HCT116 (cell line): ENCODE measurements around the gene KIF25. TPM values are rescaled to one million over a fixed set of nuclear protein-coding genes. Genes with fewer than 3 reads are reported as not detected.

Experiments
- ATAC-seq: fragments of 200-7000 bp; cut with Tn5 transposase; 2 replicates; pipeline ENCODE4 v1.9.1; 2020; ENCODE audit warnings: mild to moderate bottlenecking, moderate library complexity
- BruUV-seq: library from RNA; stranded (reverse); fragments of 400-500 nt; replicated peaks from 2 replicates; lab custom pipeline; 2021; lab: Mats Ljungman, UMichigan
- CTCF ChIA-PET: fragments of 300-600 bp; sonication (Branson Sonifier 250); formaldehyde crosslinking; loops from one replicate; lab custom pipeline; 2021; ENCODE audit warnings: antibody characterized with exemption; lab: Charles Lee
- POLR2A ChIA-PET: fragments of 300-600, 350-600 bp; sonication (Branson Sonifier 250); formaldehyde crosslinking; loops from one replicate; lab custom pipeline; 2021; ENCODE audit warnings: antibody characterized with exemption; lab: Charles Lee
- RAD21 ChIA-PET, 2 experiments: fragments of 300-600 bp; sonication (Branson Sonifier 250); formaldehyde crosslinking; loops; one replicate each; lab custom pipeline; 2023; ENCODE audit warnings: low total read pairs in 2 of 2; ENCODE audit not compliant: uncharacterized antibody in 2 of 2, unreplicated experiment in 2 of 2, low non-redundant PET in 1 of 2; lab: Charles Lee
- DNase-seq: peaks from one replicate; pipeline ENCODE4 v3.0.0-alpha.2; 2010; ENCODE audit warnings: low read depth, low spot score
- H2AFZ ChIP-seq: fragments of 200-600 bp; shearing (Covaris generic), sonication (generic); 2 replicates; pipeline ENCODE4 v1.6.1; 2017; ENCODE audit warnings: low read depth, mixed run types, mixed read lengths, antibody characterized with exemption, low read length; ENCODE audit not compliant: poor library complexity, severe bottlenecking
- H3K27ac ChIP-seq: 2 replicates; pipeline ENCODE4 v1.5.1; 2012; ENCODE audit warnings: low read depth, low read length
- H3K27me3 ChIP-seq: fragments of 200-600 bp; sonication (generic); 2 replicates; pipeline ENCODE4 v1.6.1; 2016; ENCODE audit warnings: mixed run types, low read length, mixed read lengths; ENCODE audit not compliant: insufficient read depth
- H3K36me3 ChIP-seq, 2 experiments: fragments of 200-500 bp in 1 of 2; fragments of 200-600 bp in 1 of 2; sonication (Bioruptor generic) in 1 of 2; sonication (generic) in 1 of 2; 2 replicates each; pipeline versions ENCODE4 v1.5.1 to v1.6.1; 2014 to 2016; ENCODE audit warnings: low read length in 2 of 2, inconsistent platforms in 1 of 2, mixed read lengths in 1 of 2, mixed run types in 1 of 2; ENCODE audit not compliant: insufficient read depth in 2 of 2, control insufficient read depth in 1 of 2
- H3K4me1 ChIP-seq, 2 experiments: fragments of 200-600 bp in 1 of 2; sonication (generic) in 1 of 2; 2 replicates each; pipeline versions ENCODE4 v1.5.1 to v1.6.1; 2012 to 2017; ENCODE audit warnings: low read length in 2 of 2, inconsistent platforms in 1 of 2, mild to moderate bottlenecking in 1 of 2, mixed read lengths in 1 of 2, mixed run types in 1 of 2, moderate library complexity in 1 of 2; ENCODE audit not compliant: insufficient read depth in 2 of 2, control insufficient read depth in 1 of 2
- H3K4me2 ChIP-seq: fragments of 200-600 bp; sonication (generic); 2 replicates; pipeline ENCODE4 v1.6.1; 2017; ENCODE audit warnings: mixed run types, low read length, mixed read lengths
- H3K4me3 ChIP-seq, 2 experiments: fragments of 200-600 bp in 1 of 2; sonication (generic) in 1 of 2; replicated peaks in 1 of 2; 2 replicates each; pipeline ENCODE4 v1.5.1; 2011 to 2016; ENCODE audit warnings: low read length in 2 of 2, control low read depth in 1 of 2, low read depth in 1 of 2, mild to moderate bottlenecking in 1 of 2, mixed read lengths in 1 of 2, mixed run types in 1 of 2
- H3K79me2 ChIP-seq: fragments of 200-600 bp; sonication (generic); 2 replicates; pipeline ENCODE4 v1.6.1; 2017; ENCODE audit warnings: mild to moderate bottlenecking, mixed run types, low read length, moderate library complexity, mixed read lengths; ENCODE audit not compliant: insufficient read depth
- H3K9ac ChIP-seq: fragments of 200-600 bp; sonication (generic); 2 replicates; pipeline ENCODE4 v1.6.1; 2016; ENCODE audit warnings: low read length, mixed read lengths
- H3K9me2 ChIP-seq: fragments of 200-600 bp; sonication (generic), shearing (Covaris generic); 2 replicates; pipeline ENCODE4 v1.6.1; 2017; ENCODE audit warnings: mixed run types, mild to moderate bottlenecking, moderate library complexity; ENCODE audit not compliant: insufficient read depth
- H3K9me3 ChIP-seq, 2 experiments: fragments of 200-500 bp in 1 of 2; fragments of 200-600 bp in 1 of 2; sonication (Bioruptor generic) in 1 of 2; sonication (generic) in 1 of 2; 2 replicates each; pipeline ENCODE4 v1.6.1; 2014 to 2017; ENCODE audit warnings: low read length in 2 of 2, mixed read lengths in 2 of 2, inconsistent platforms in 1 of 2, low read depth in 1 of 2, mild to moderate bottlenecking in 1 of 2, mixed run types in 1 of 2, moderate library complexity in 1 of 2; ENCODE audit not compliant: control insufficient read depth in 1 of 2, insufficient read depth in 1 of 2
- H4K20me1 ChIP-seq: fragments of 200-600 bp; sonication (generic), shearing (Covaris generic); 2 replicates; pipeline ENCODE4 v1.6.1; 2017; ENCODE audit warnings: mixed run types, mild to moderate bottlenecking, moderate library complexity; ENCODE audit not compliant: insufficient read depth
- CBX3 ChIP-seq: IDR thresholded peaks from 2 replicates; pipeline ENCODE4 v1.6.1; 2012; ENCODE audit warnings: low read depth
- CEBPB ChIP-seq: IDR thresholded peaks from 2 replicates; pipeline ENCODE4 v1.6.1; 2012; ENCODE audit warnings: low read depth
- EZH2 ChIP-seq: fragments of 200-600 bp; sonication (generic); IDR thresholded peaks from 2 replicates; pipeline ENCODE4 v1.6.1; 2017; ENCODE audit warnings: antibody characterized with exemption, mixed run types
- EZH2phosphoT487 ChIP-seq: fragments of 200-600 bp; IDR thresholded peaks from 2 replicates; pipeline ENCODE4 v1.6.1; 2018; ENCODE audit warnings: antibody characterized with exemption, borderline replicate concordance
- FOSL1 ChIP-seq: IDR thresholded peaks from 2 replicates; pipeline ENCODE4 v1.6.1; 2012; ENCODE audit warnings: low read depth
- POLR2AphosphoS5 ChIP-seq: IDR thresholded peaks from 2 replicates; pipeline ENCODE4 v1.6.1; 2011; ENCODE audit warnings: mild to moderate bottlenecking, low read depth, low read length, moderate library complexity
- RAD21 ChIP-seq: IDR thresholded peaks from 2 replicates; pipeline ENCODE4 v1.6.1; 2012; ENCODE audit warnings: low read depth, mild to moderate bottlenecking
- SIN3A ChIP-seq: IDR thresholded peaks from 2 replicates; pipeline ENCODE4 v1.6.1; 2012; ENCODE audit warnings: low read depth
- SP1 ChIP-seq: IDR thresholded peaks from 2 replicates; pipeline ENCODE4 v1.6.1; 2012; ENCODE audit warnings: low read depth
- SRF ChIP-seq: IDR thresholded peaks from 2 replicates; pipeline ENCODE4 v1.6.1; 2012; ENCODE audit warnings: low read depth
- TCF7L2 ChIP-seq: IDR thresholded peaks from 2 replicates; pipeline ENCODE4 v1.7.0; 2011; ENCODE audit warnings: borderline replicate concordance, inconsistent platforms; ENCODE audit not compliant: insufficient read depth, insufficient read length; ENCODE audit errors: extremely low read depth
- YY1 ChIP-seq: IDR thresholded peaks from 2 replicates; pipeline ENCODE4 v1.6.1; 2011; ENCODE audit warnings: low read length, low read depth, moderate library complexity, mild to moderate bottlenecking; ENCODE audit not compliant: insufficient replicate concordance; ENCODE audit errors: extremely low read depth
- ZBTB33 ChIP-seq: IDR thresholded peaks from 2 replicates; pipeline ENCODE4 v1.6.1; 2011; ENCODE audit warnings: mild to moderate bottlenecking, low read length, moderate library complexity; ENCODE audit not compliant: insufficient replicate concordance; ENCODE audit errors: extremely low read depth
- ZNF274 ChIP-seq: fragments of 200-500 bp; sonication (Bioruptor generic); IDR thresholded peaks from 2 replicates; pipeline ENCODE4 v1.6.1; 2014; ENCODE audit warnings: mild to moderate bottlenecking, low read depth, low read length, inconsistent platforms
- intact Hi-C: fragments of 100-400 bp; cut with micrococcal nuclease; formaldehyde crosslinking; loops from 2 replicates; pipeline ENCODE4 v1.10.0; 2022
- total RNA-seq: library from RNA; stranded (reverse); gene quantifications from one replicate; pipeline ENCODE4 v1.2.1, GENCODE V29; 2021; ENCODE audit not compliant: unreplicated experiment
- TF ChIP-seq, protein P1 (sequence below): IDR thresholded peaks from 2 replicates; pipeline ENCODE4 v1.6.1; 2012; ENCODE audit warnings: low read depth
- TF ChIP-seq, protein P2 (sequence below): IDR thresholded peaks from 2 replicates; pipeline ENCODE4 v1.6.1; 2012
- TF ChIP-seq, protein P3 (sequence below), 3 experiments: fragments of 200-600 bp in 1 of 3; sonication (generic) in 1 of 3; IDR thresholded peaks in 2 of 3; conservative IDR thresholded peaks in 1 of 3; 2 replicates each; pipeline ENCODE4 v1.5.1; 2012 to 2017; ENCODE audit warnings: low read depth in 2 of 3, low read length in 2 of 3, antibody characterized with exemption in 1 of 3, borderline replicate concordance in 1 of 3, control low read depth in 1 of 3, mild to moderate bottlenecking in 1 of 3, mixed read lengths in 1 of 3, mixed run types in 1 of 3, moderate library complexity in 1 of 3; ENCODE audit not compliant: insufficient read depth in 1 of 3

KIF25 gene
- total RNA-seq, 1 experiment from 2014 or later = not detected

DNA sequence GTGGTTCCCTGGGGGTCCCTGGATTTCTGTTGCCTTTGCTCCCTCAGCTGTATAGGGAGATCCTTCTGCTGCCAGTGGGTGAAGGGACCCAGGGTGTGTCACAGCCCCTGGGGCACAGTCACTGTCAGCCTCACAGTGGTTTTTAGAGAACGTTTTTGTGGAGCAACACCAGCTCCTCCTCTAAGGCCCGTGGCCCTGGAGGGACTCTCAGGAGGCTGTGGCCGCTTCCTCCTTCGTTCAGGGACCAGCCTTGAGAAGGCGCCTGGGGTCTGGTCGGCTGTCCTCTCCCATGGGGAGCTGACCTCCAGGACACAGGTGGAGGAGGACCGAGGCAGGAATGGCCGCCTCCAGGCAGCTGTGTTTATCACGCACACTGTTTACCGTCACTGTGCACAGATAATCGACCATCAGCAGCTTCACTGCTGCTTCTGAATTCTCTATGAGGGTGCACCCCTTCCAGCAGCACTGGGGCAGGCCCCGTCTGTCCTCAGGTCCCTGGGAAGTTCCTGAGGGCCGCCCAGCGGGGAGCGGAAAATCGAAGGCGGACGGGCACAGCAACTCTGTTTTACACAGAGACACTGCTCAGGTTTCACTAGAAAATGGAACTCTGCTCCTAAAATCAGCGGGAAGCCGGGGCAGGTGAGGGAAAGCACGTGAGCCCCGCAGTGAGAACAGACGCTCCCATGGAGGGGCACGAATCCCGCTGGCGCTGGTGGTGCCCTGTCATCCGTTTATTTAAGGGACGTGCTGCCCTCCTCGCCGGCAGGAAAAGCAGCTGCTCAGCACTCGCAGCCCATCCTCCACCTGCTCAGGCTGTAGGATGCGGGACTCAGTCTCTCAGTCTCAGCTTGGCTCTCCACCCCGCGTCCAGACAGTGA is 92.0 kb downstream of the KIF25 start:
- Histone ChIP-seq H3K79me2 (no peaks in the 10 kb centered on the region), H2AFZ (no peak overlapping the region), H3K4me3 (no peak overlapping the region), H3K27me3 (no peaks in the 10 kb centered on the region), H3K27ac (no peak overlapping the region), H3K9me2 (no peaks in the 10 kb centered on the region), H3K36me3 (no peaks in the 10 kb centered on the region), H3K9ac (no peak overlapping the region), H3K4me1 (no peaks in the 10 kb centered on the region), H3K4me2 (no peak overlapping the region), H3K9me3 (no peaks in the 10 kb centered on the region), H4K20me1 (no peaks in the 10 kb centered on the region)
- no peak for DNase-seq
- ChIA-PET CTCF (no interaction called here), RAD21 (no interaction called here), POLR2A (no interaction called here)
- intact Hi-C loops = no loop called here
- no peak for ATAC-seq
- no peak for TF ChIP-seq TCF7L2
- no peak for TF ChIP-seq ZBTB33
- no peak for TF ChIP-seq POLR2AphosphoS5
- TF ChIP-seq, protein P1, sequence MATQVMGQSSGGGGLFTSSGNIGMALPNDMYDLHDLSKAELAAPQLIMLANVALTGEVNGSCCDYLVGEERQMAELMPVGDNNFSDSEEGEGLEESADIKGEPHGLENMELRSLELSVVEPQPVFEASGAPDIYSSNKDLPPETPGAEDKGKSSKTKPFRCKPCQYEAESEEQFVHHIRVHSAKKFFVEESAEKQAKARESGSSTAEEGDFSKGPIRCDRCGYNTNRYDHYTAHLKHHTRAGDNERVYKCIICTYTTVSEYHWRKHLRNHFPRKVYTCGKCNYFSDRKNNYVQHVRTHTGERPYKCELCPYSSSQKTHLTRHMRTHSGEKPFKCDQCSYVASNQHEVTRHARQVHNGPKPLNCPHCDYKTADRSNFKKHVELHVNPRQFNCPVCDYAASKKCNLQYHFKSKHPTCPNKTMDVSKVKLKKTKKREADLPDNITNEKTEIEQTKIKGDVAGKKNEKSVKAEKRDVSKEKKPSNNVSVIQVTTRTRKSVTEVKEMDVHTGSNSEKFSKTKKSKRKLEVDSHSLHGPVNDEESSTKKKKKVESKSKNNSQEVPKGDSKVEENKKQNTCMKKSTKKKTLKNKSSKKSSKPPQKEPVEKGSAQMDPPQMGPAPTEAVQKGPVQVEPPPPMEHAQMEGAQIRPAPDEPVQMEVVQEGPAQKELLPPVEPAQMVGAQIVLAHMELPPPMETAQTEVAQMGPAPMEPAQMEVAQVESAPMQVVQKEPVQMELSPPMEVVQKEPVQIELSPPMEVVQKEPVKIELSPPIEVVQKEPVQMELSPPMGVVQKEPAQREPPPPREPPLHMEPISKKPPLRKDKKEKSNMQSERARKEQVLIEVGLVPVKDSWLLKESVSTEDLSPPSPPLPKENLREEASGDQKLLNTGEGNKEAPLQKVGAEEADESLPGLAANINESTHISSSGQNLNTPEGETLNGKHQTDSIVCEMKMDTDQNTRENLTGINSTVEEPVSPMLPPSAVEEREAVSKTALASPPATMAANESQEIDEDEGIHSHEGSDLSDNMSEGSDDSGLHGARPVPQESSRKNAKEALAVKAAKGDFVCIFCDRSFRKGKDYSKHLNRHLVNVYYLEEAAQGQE = no peak
- TF ChIP-seq CEBPB = no peak
- no peak for TF ChIP-seq CBX3
- no peak for TF ChIP-seq SRF
- TF ChIP-seq EZH2phosphoT487 = no peak
- TF ChIP-seq, protein P2, sequence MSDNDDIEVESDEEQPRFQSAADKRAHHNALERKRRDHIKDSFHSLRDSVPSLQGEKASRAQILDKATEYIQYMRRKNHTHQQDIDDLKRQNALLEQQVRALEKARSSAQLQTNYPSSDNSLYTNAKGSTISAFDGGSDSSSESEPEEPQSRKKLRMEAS = no peak
- no peak for TF ChIP-seq SIN3A
- no peak for TF ChIP-seq YY1
- no peak for TF ChIP-seq SP1
- TF ChIP-seq FOSL1 = no peak
- TF ChIP-seq RAD21 = no peak
- TF ChIP-seq, protein P3, sequence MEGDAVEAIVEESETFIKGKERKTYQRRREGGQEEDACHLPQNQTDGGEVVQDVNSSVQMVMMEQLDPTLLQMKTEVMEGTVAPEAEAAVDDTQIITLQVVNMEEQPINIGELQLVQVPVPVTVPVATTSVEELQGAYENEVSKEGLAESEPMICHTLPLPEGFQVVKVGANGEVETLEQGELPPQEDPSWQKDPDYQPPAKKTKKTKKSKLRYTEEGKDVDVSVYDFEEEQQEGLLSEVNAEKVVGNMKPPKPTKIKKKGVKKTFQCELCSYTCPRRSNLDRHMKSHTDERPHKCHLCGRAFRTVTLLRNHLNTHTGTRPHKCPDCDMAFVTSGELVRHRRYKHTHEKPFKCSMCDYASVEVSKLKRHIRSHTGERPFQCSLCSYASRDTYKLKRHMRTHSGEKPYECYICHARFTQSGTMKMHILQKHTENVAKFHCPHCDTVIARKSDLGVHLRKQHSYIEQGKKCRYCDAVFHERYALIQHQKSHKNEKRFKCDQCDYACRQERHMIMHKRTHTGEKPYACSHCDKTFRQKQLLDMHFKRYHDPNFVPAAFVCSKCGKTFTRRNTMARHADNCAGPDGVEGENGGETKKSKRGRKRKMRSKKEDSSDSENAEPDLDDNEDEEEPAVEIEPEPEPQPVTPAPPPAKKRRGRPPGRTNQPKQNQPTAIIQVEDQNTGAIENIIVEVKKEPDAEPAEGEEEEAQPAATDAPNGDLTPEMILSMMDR (IDR thresholded peaks at IDR 0.05 in 2 of 3, conservative IDR thresholded peaks at IDR 0.05 in 1 of 3; ENCODE audit: borderline replicate concordance in 1 of 3, insufficient read depth in 1 of 3, low read depth in 2 of 3, low read length in 2 of 3) = no peak
- TF ChIP-seq EZH2 = no peak
- no peak for TF ChIP-seq ZNF274
- BruUV-seq = no TSS peak
